HepG2 (cell line): ENCODE results near the gene AUTS2. TPM values are rescaled to one million over a fixed set of nuclear protein-coding genes. Genes with fewer than 3 reads are reported as not detected.

Experiments used
- ATAC-seq: fragments of 200-7000 bp; cut with Tn5 transposase; 3 replicates; pipeline ENCODE4 v1.9.1; 2020; ENCODE audit warnings: mild to moderate bottlenecking, moderate library complexity
- BruUV-seq: library from RNA; stranded (reverse); fragments of 400-500 nt; replicated peaks from 2 replicates; lab custom pipeline; 2021; lab: Mats Ljungman, UMichigan
- CTCF ChIA-PET: fragments of 300-600 bp; formaldehyde crosslinking; extraction: SDS; loops from one replicate; lab custom pipeline; 2021; ENCODE audit warnings: low total read pairs, inconsistent platforms, low intra/inter-chr PET ratio; lab: Yijun Ruan, JAX
- POLR2A ChIA-PET: fragments of 350-600 bp; sonication (Branson Sonifier 250); formaldehyde crosslinking; loops from one replicate; lab custom pipeline; 2020; ENCODE audit warnings: antibody characterized with exemption, inconsistent platforms; lab: Yijun Ruan, JAX
- DNase-seq: peaks from one replicate; pipeline ENCODE4 v3.0.0-alpha.2; 2015; ENCODE audit warnings: low spot score
- FAIRE-seq: peaks from 3 replicates; lab custom pipeline; 2011; peaks lifted over from hg19 to GRCh38; lab: Jason Lieb, UNC
- H2AFZ ChIP-seq: one replicate; pipeline ENCODE4 v1.6.1; 2011; ENCODE audit warnings: low read length, inconsistent platforms
- H3K27ac ChIP-seq: fragments of 300-600 bp; 3 replicates; pipeline ENCODE4 v1.8.0; 2011; ENCODE audit warnings: mixed run types, mild to moderate bottlenecking, mixed read lengths, low read length, inconsistent platforms; ENCODE audit not compliant: insufficient read depth; ENCODE audit errors: extremely low read length
- H3K27me3 ChIP-seq, 2 experiments: fragments of 200-600 bp in 1 of 2; 2 replicates in 1 of 2; 3 replicates in 1 of 2; pipeline versions ENCODE4 v1.6.0 to v1.8.0; 2011; ENCODE audit warnings: low read length in 2 of 2, mild to moderate bottlenecking in 2 of 2, moderate library complexity in 2 of 2, inconsistent platforms in 1 of 2; ENCODE audit not compliant: insufficient read depth in 2 of 2, control insufficient read depth in 1 of 2
- H3K36me3 ChIP-seq, 2 experiments: fragments of 200-600 bp in 1 of 2; replicated peaks in 1 of 2; 2 replicates in 1 of 2; 3 replicates in 1 of 2; pipeline versions ENCODE4 v1.5.1 to v1.8.0; 2011; ENCODE audit warnings: low read length in 2 of 2, inconsistent platforms in 1 of 2; ENCODE audit not compliant: insufficient read depth in 2 of 2, control insufficient read depth in 1 of 2
- H3K4me1 ChIP-seq: 2 replicates; pipeline ENCODE4 v1.5.1; 2012; ENCODE audit warnings: low read length, inconsistent platforms; ENCODE audit not compliant: insufficient read depth
- H3K4me2 ChIP-seq: 2 replicates; pipeline ENCODE4 v1.6.0; 2011; ENCODE audit warnings: low read depth, low read length, inconsistent platforms
- H3K4me3 ChIP-seq, 3 experiments: fragments of 200-600 bp in 1 of 3; sonication (generic), shearing (Covaris generic) in 1 of 3; replicated peaks in 1 of 3; 2 replicates each; pipeline ENCODE4 v1.5.1; 2011 to 2016; ENCODE audit warnings: low read length in 3 of 3, inconsistent platforms in 2 of 3, low read depth in 2 of 3, mild to moderate bottlenecking in 2 of 3, control low read depth in 1 of 3, mixed read lengths in 1 of 3; ENCODE audit not compliant: insufficient read depth in 1 of 3
- H3K79me2 ChIP-seq: one replicate; pipeline ENCODE4 v1.6.1; 2011; ENCODE audit warnings: low read length, inconsistent platforms; ENCODE audit not compliant: insufficient read depth
- H3K9ac ChIP-seq: 2 replicates; pipeline ENCODE4 v1.6.0; 2011; ENCODE audit warnings: mild to moderate bottlenecking, low read depth, low read length, inconsistent platforms; ENCODE audit not compliant: insufficient read depth
- H3K9me3 ChIP-seq: 2 replicates; pipeline ENCODE4 v1.5.1; 2012; ENCODE audit warnings: mild to moderate bottlenecking, low read length
- H4K20me1 ChIP-seq: 2 replicates; pipeline ENCODE4 v1.6.0; 2011; ENCODE audit warnings: inconsistent platforms, mild to moderate bottlenecking, low read length, moderate library complexity; ENCODE audit not compliant: insufficient read depth
- CTCF ChIP-seq: sonication (generic); formaldehyde crosslinking; IDR thresholded peaks from 2 replicates; pipeline ENCODE4 v1.5.0; 2020; ENCODE audit warnings: mild to moderate bottlenecking, missing genetic modification reagents, moderate library complexity
- ELF4 ChIP-seq: sonication (generic); formaldehyde crosslinking; IDR thresholded peaks from 2 replicates; pipeline ENCODE4 v1.5.0; 2020; ENCODE audit warnings: missing genetic modification reagents, mild to moderate bottlenecking, moderate library complexity, borderline replicate concordance
- MTF1 ChIP-seq: sonication (generic); formaldehyde crosslinking; IDR thresholded peaks from 2 replicates; pipeline ENCODE4 v1.5.0; 2020; ENCODE audit warnings: missing genetic modification reagents
- MYPOP ChIP-seq: sonication (generic); formaldehyde crosslinking; IDR thresholded peaks from 2 replicates; pipeline ENCODE4 v1.8.1; 2023; ENCODE audit warnings: mild to moderate bottlenecking, moderate library complexity, missing genetic modification reagents
- NFE2 ChIP-seq: sonication (generic); formaldehyde crosslinking; IDR thresholded peaks from 2 replicates; pipeline ENCODE4 v1.4.0; 2020; ENCODE audit warnings: missing genetic modification reagents
- PPARG ChIP-seq: conservative IDR thresholded peaks from 2 replicates; pipeline ENCODE4 v1.6.1; 2016; ENCODE audit warnings: missing biosample characterization, missing genetic modification reagents
- RAD21 ChIP-seq: fragments of 450-650 bp; formaldehyde crosslinking; IDR thresholded peaks from 2 replicates; pipeline ENCODE4 v1.5.0; 2020; ENCODE audit warnings: mild to moderate bottlenecking
- SMYD3 ChIP-seq: sonication (generic); formaldehyde crosslinking; IDR thresholded peaks from 2 replicates; pipeline ENCODE4 v1.8.1; 2023; ENCODE audit warnings: mild to moderate bottlenecking, missing genetic modification reagents
- TFAP4 ChIP-seq: sonication (generic); IDR thresholded peaks from 2 replicates; pipeline ENCODE4 v1.6.1; 2016; ENCODE audit warnings: low read depth, borderline replicate concordance
- ZFP41 ChIP-seq: sonication (generic); formaldehyde crosslinking; IDR thresholded peaks from 2 replicates; pipeline ENCODE4 v1.4.0; 2020; ENCODE audit warnings: mild to moderate bottlenecking, missing genetic modification reagents, borderline replicate concordance
- ZNF274 ChIP-seq: sonication (generic); formaldehyde crosslinking; IDR thresholded peaks from 2 replicates; pipeline ENCODE4 v1.5.1; 2020; ENCODE audit warnings: mild to moderate bottlenecking, missing genetic modification reagents
- ZNF574 ChIP-seq: sonication (generic); formaldehyde crosslinking; IDR thresholded peaks from 2 replicates; pipeline ENCODE4 v1.4.0; 2020; ENCODE audit warnings: missing genetic modification reagents
- ZNF704 ChIP-seq: sonication (generic); formaldehyde crosslinking; IDR thresholded peaks from 2 replicates; pipeline ENCODE4 v1.8.1; 2023; ENCODE audit warnings: mild to moderate bottlenecking, inconsistent platforms, moderate library complexity, missing genetic modification reagents, borderline replicate concordance
- ZSCAN5A ChIP-seq: sonication (generic); formaldehyde crosslinking; IDR thresholded peaks from 2 replicates; pipeline ENCODE4 v1.8.0; 2022; ENCODE audit warnings: mild to moderate bottlenecking, missing genetic modification reagents, borderline replicate concordance
- WGBS: methylation state at CpG from one replicate; pipeline ENCODE4 v1.1.6; 2017; ENCODE audit warnings: low lambda C conversion rate; 5-methylcytosine and 5-hydroxymethylcytosine counted together
- in situ Hi-C: cut with HindIII; loops from 2 replicates; pipeline ENCODE4 v1.10.0; 2017; ENCODE audit warnings: low pct_unique_long_range_greater_than_20kb; ENCODE audit not compliant: extremely low pct_ligation_motif_present
- intact Hi-C: fragments of 100-400 bp; cut with micrococcal nuclease; formaldehyde crosslinking; loops from one replicate; pipeline ENCODE4 v1.10.0; 2022; ENCODE audit not compliant: unreplicated experiment
- polyA plus RNA-seq, 8 experiments: library from polyadenylated mRNA; depleted of rRNA in 3 of 8; stranded (reverse) in 7 of 8; unstranded in 1 of 8; fragments of >200 nt; fragmentation: Illumina TruSeq in 4 of 8; extraction: Trizol in 4 of 8; gene quantifications; 2 replicates each; pipeline versions ENCODE4 v1.2.1 to v1.2.3, GENCODE V29; 2011 to 2016; ENCODE audit warnings: low read depth in 4 of 8, missing spikeins in 1 of 8, mixed read lengths in 1 of 8; ENCODE audit not compliant: insufficient read depth in 1 of 8
- total RNA-seq, 5 experiments: library from RNA; depleted of rRNA; stranded (reverse); fragments of >200 nt; fragmentation: Illumina TruSeq; extraction: Trizol; gene quantifications; 2 replicates each; pipeline ENCODE4 v1.2.3, GENCODE V29; 2016; ENCODE audit warnings: low read depth in 1 of 5

AUTS2 gene
- total and polyA plus RNA-seq, 2 of the 13 experiments (the other 11 are each of a cell fraction or from before 2014, with no cell fraction given): 0.38 TPM; not detected in 1

GRCh38 chr7:70597066-70597465 lies 998.8 kb downstream of the AUTS2 start:
- CTCF ChIA-PET: no interaction called here
- Histone ChIP-seq H3K9me3 (no peaks in the 10 kb centered on the region), H3K4me2 (no peak overlapping the region), H3K27me3 (peaks cover 0 to 22% of the 10 kb centered on the region in 2 experiments; a peak in 2 of 5 replicates)
- no peak for ATAC-seq
- TF ChIP-seq ZNF574 (CRISPR knock-in tag): no peak
- no peak for TF ChIP-seq ZNF704 (CRISPR knock-in tag)
- no peak for TF ChIP-seq TFAP4
- TF ChIP-seq ZNF274 (CRISPR knock-in tag): no peak
- no peak for TF ChIP-seq ELF4 (CRISPR knock-in tag)
- no peak for TF ChIP-seq SMYD3 (CRISPR knock-in tag)
- no peak for TF ChIP-seq ZFP41 (CRISPR knock-in tag)
- TF ChIP-seq PPARG (CRISPR knock-in tag): no peak
- TF ChIP-seq MTF1 (CRISPR knock-in tag): no peak
- no peak for TF ChIP-seq MYPOP (CRISPR knock-in tag)
- TF ChIP-seq ZSCAN5A (CRISPR knock-in tag): no peak
- TF ChIP-seq NFE2 (CRISPR knock-in tag): no peak
- no peak for TF ChIP-seq RAD21 (CRISPR knock-in tag)
- TF ChIP-seq CTCF (CRISPR knock-in tag): no peak
- TF ChIP-seq, all 625 proteins: peak for 0
- no TSS peak for BruUV-seq
- no peaks in the 10 kb centered on the region for H4K20me1 ChIP-seq
- no peaks in the 10 kb centered on the region for H3K36me3 ChIP-seq
- POLR2A ChIA-PET: no interaction called here
- no peaks in the 10 kb centered on the region for H3K4me1 ChIP-seq
- H3K79me2 ChIP-seq: no peaks in the 10 kb centered on the region
- in situ Hi-C loops: no loop called here
- 41% methylated on average over 5 of the region's 5 CpGs for WGBS
- DNase-seq (no peak), FAIRE-seq (no peak)
- no peak overlapping the region for H3K27ac ChIP-seq
- H2AFZ ChIP-seq: no peak overlapping the region
- no peak overlapping the region for H3K9ac ChIP-seq
- no peak overlapping the region for H3K4me3 ChIP-seq
- intact Hi-C loops: no loop called here
